ENCODE data around the gene ITPR1.

Gene ITPR1

GRCh38 chr3:4508048-4508981 lies 15.2 kb downstream of the ITPR1 start:
- no peak for DNase-seq

GRCh38 chr3:4509043-4509442 lies 15.9 kb downstream of the ITPR1 start:
- no peak for DNase-seq

GRCh38 chr3:4509983-4510755 lies 17.0 kb downstream of the ITPR1 start:
- no peak for DNase-seq

- DNase-seq = no peak
Measured at GRCh38 chr3:4511491-4512262, 18.5 kb downstream of the ITPR1 start.

- no peak for DNase-seq
Measured at GRCh38 chr3:4512895-4513616, 19.9 kb downstream of the ITPR1 start.

- no peak for DNase-seq
Measured at GRCh38 chr3:4514321-4514720, 21.2 kb downstream of the ITPR1 start.

GRCh38 chr3:4514916-4515315 lies 21.8 kb downstream of the ITPR1 start:
- no peak for DNase-seq

- DNase-seq = no peak
Measured at GRCh38 chr3:4515916-4516579, 22.9 kb downstream of the ITPR1 start.

GRCh38 chr3:4517093-4517492 lies 23.9 kb downstream of the ITPR1 start:
- DNase-seq = no peak

- no peak for DNase-seq
Measured at GRCh38 chr3:4517643-4518311, 24.6 kb downstream of the ITPR1 start.

GRCh38 chr3:4520033-4520816 lies 27.1 kb downstream of the ITPR1 start:
- peak in 1 of 56 donors; percentile 5 for DNase-seq

- DNase-seq = no peak
Measured at GRCh38 chr3:4522947-4523346, 29.8 kb downstream of the ITPR1 start.

- DNase-seq = no peak
Measured at GRCh38 chr3:4523710-4524698, 30.9 kb downstream of the ITPR1 start.

- no peak for DNase-seq
Measured at GRCh38 chr3:4525560-4526223, 32.5 kb downstream of the ITPR1 start.

GRCh38 chr3:4528320-4528719 lies 35.2 kb downstream of the ITPR1 start:
- DNase-seq = no peak

GRCh38 chr3:4528819-4529600 lies 35.9 kb downstream of the ITPR1 start:
- DNase-seq = peak in 5 of 56 donors; percentile 10 to 14 (median 12)
